Fibroblast of lung (primary cell): ENCODE measurements around the gene NEK10. TPM values are rescaled to one million over a fixed set of nuclear protein-coding genes. Genes with fewer than 3 reads are reported as not detected.
A peak's percentile ranks its signal among the peaks of the same experiment; 100 is the strongest.

Experiments
- DNase-seq, 2 donors: peaks; one replicate each; pipeline versions ENCODE4 v3.0.0 to v3.0.0-alpha.2; 2010; ENCODE audit warnings: low read depth in 2 of 2
- H2AFZ ChIP-seq: 2 replicates; pipeline ENCODE4 v1.5.1; 2012; ENCODE audit warnings: low read length, control low read depth, inconsistent platforms
- H3K27ac ChIP-seq: 2 replicates; pipeline ENCODE4 v1.5.1; 2011; ENCODE audit warnings: low read length, control low read depth; ENCODE audit not compliant: insufficient read depth
- H3K27me3 ChIP-seq: 2 replicates; pipeline ENCODE4 v1.5.1; 2011; ENCODE audit warnings: mild to moderate bottlenecking, low read length; ENCODE audit not compliant: control insufficient read depth, insufficient read depth
- H3K36me3 ChIP-seq: 2 replicates; pipeline ENCODE4 v1.5.1; 2011; ENCODE audit warnings: low read length; ENCODE audit not compliant: control insufficient read depth, insufficient read depth
- H3K4me1 ChIP-seq: 2 replicates; pipeline ENCODE4 v1.5.1; 2011; ENCODE audit warnings: low read length; ENCODE audit not compliant: control insufficient read depth, insufficient read depth; ENCODE audit errors: extremely low read depth
- H3K4me2 ChIP-seq: 2 replicates; pipeline ENCODE4 v1.5.1; 2011; ENCODE audit warnings: low read length, control low read depth; ENCODE audit not compliant: insufficient read depth; ENCODE audit errors: extremely low read depth
- H3K4me3 ChIP-seq, 4 experiments: fragments of 200-600 bp in 1 of 4; sonication (generic) in 1 of 4; replicated peaks in 1 of 4; 2 replicates each; pipeline ENCODE4 v1.5.1; 2011 to 2016; ENCODE audit warnings: low read length in 4 of 4, low read depth in 3 of 4, mild to moderate bottlenecking in 3 of 4, control low read depth in 2 of 4, inconsistent platforms in 1 of 4, mixed read lengths in 1 of 4; ENCODE audit not compliant: insufficient read depth in 1 of 4; ENCODE audit errors: control extremely low read depth in 1 of 4
- H3K79me2 ChIP-seq: 2 replicates; pipeline ENCODE4 v1.5.1; 2012; ENCODE audit warnings: mild to moderate bottlenecking, low read length, inconsistent platforms; ENCODE audit not compliant: control insufficient read depth, insufficient read depth
- H3K9ac ChIP-seq: 2 replicates; pipeline ENCODE4 v1.5.1; 2011; ENCODE audit warnings: mild to moderate bottlenecking, low read length, control low read depth; ENCODE audit not compliant: insufficient read depth
- H3K9me3 ChIP-seq: 2 replicates; pipeline ENCODE4 v1.5.1; 2012; ENCODE audit warnings: low read depth, low read length; ENCODE audit not compliant: control insufficient read depth, insufficient read depth
- H4K20me1 ChIP-seq: 2 replicates; pipeline ENCODE4 v1.5.1; 2011; ENCODE audit warnings: low read length; ENCODE audit not compliant: control insufficient read depth, insufficient read depth; ENCODE audit errors: extremely low read depth
- EZH2 ChIP-seq: IDR thresholded peaks from 2 replicates; pipeline ENCODE4 v1.5.1; 2012; ENCODE audit warnings: low read length, control low read depth, mild to moderate bottlenecking; ENCODE audit errors: missing control alignments
- polyA plus RNA-seq, 2 donors: library from polyadenylated mRNA; depleted of rRNA in 1 of 2; stranded (reverse) in 1 of 2; unstranded in 1 of 2; fragments of >200 nt; gene quantifications; 2 replicates each; pipeline ENCODE4 v1.2.1, GENCODE V29; 2011 to 2012; ENCODE audit warnings: missing spikeins in 1 of 2
- total RNA-seq: library from RNA; depleted of rRNA; stranded (reverse); fragments of >200 nt; gene quantifications from 2 replicates; pipeline ENCODE4 v1.2.1, GENCODE V29; 2014
- TF ChIP-seq, protein P1 (sequence below), 2 donors: IDR thresholded peaks in 1 of 2; conservative IDR thresholded peaks in 1 of 2; 1 replicate in 1 of 2; 2 replicates in 1 of 2; pipeline ENCODE4 v1.5.1; 2011 to 2012; ENCODE audit warnings: low read length in 2 of 2, control low read depth in 1 of 2, inconsistent platforms in 1 of 2, low read depth in 1 of 2, mild to moderate bottlenecking in 1 of 2

The NEK10 gene
- total and polyA plus RNA-seq, 2 donors (not counting 1 experiment from before 2014, with no cell fraction given): 1.4 to 23.0 TPM

DNA sequence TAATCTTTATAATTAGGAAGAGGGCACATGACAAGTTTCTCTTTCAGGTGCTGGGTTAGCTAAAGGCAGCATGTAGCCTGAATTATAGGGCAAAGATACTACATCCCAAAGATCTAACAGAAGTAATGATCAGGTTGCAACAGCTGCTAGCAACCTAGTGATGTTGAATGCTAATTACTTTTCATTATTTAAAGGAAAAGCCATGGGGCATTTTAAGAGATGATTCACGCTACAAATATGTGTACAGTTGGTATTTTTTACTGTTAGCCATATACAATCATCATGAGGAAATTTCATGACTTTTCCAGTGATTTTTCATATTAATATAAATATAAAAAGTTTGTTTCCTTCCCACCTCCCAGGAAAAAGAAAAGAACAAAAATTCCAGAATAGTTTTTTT is 43.0 kb downstream of the NEK10 start:
- no peak overlapping the region for H3K9ac ChIP-seq
- H3K79me2 ChIP-seq: no peaks in the 10 kb centered on the region
- no peaks in the 10 kb centered on the region for H3K27me3 ChIP-seq
- no peaks in the 10 kb centered on the region for H4K20me1 ChIP-seq
- H3K4me1 ChIP-seq: peaks cover 21% of the 10 kb centered on the region
- no peak overlapping the region for H2AFZ ChIP-seq
- TF ChIP-seq, protein P1, sequence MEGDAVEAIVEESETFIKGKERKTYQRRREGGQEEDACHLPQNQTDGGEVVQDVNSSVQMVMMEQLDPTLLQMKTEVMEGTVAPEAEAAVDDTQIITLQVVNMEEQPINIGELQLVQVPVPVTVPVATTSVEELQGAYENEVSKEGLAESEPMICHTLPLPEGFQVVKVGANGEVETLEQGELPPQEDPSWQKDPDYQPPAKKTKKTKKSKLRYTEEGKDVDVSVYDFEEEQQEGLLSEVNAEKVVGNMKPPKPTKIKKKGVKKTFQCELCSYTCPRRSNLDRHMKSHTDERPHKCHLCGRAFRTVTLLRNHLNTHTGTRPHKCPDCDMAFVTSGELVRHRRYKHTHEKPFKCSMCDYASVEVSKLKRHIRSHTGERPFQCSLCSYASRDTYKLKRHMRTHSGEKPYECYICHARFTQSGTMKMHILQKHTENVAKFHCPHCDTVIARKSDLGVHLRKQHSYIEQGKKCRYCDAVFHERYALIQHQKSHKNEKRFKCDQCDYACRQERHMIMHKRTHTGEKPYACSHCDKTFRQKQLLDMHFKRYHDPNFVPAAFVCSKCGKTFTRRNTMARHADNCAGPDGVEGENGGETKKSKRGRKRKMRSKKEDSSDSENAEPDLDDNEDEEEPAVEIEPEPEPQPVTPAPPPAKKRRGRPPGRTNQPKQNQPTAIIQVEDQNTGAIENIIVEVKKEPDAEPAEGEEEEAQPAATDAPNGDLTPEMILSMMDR (conservative IDR thresholded peaks at IDR 0.05 in 1 of 2, IDR thresholded peaks at IDR 0.05 in 1 of 2; ENCODE audit: low read depth in 1 of 2, low read length in 2 of 2): no peak
- no peak for TF ChIP-seq EZH2
- H3K36me3 ChIP-seq: no peaks in the 10 kb centered on the region
- H3K4me2 ChIP-seq: peak overlapping the region; percentile 52
- peak overlapping the region in 1 of 4 experiments; percentile 5 for H3K4me3 ChIP-seq
- peak overlapping the region; percentile 84 for H3K27ac ChIP-seq
- peak in 1 of 2 donors; percentile 46 for DNase-seq
- no peaks in the 10 kb centered on the region for H3K9me3 ChIP-seq

DNA sequence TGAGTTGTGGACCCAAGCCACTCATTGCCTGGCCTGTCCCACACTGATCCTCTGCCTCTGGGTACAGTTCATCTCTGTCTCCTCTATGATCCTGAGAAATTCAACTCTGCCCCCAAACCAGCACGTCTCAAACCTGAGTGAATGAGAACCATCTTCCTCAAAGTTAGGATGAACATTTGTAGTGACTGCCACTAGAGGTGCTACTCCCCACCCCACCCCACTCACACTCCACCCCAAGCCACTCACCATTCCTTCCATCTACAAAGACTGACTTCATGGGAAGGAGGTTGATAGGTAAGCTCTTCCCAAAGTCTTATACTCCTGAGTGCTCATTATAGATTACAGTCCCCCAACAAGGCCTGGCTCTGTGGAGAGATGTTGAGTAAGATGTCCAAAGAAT is 43.8 kb downstream of the NEK10 start:
- TF ChIP-seq, protein P1 (conservative IDR thresholded peaks at IDR 0.05 in 1 of 2, IDR thresholded peaks at IDR 0.05 in 1 of 2; ENCODE audit: low read depth in 1 of 2, low read length in 2 of 2): no peak
- TF ChIP-seq EZH2: no peak
- peak overlapping the region; percentile 84 for H3K27ac ChIP-seq
- no peaks in the 10 kb centered on the region for H3K79me2 ChIP-seq
- H2AFZ ChIP-seq: no peak overlapping the region
- H3K4me2 ChIP-seq: peak overlapping the region; percentile 52
- no peak overlapping the region for H3K4me3 ChIP-seq
- no peak for DNase-seq
- H3K9ac ChIP-seq: no peak overlapping the region
- no peaks in the 10 kb centered on the region for H4K20me1 ChIP-seq
- no peaks in the 10 kb centered on the region for H3K36me3 ChIP-seq
- no peaks in the 10 kb centered on the region for H3K9me3 ChIP-seq
- H3K4me1 ChIP-seq: peaks cover 21% of the 10 kb centered on the region
- H3K27me3 ChIP-seq: no peaks in the 10 kb centered on the region

DNA sequence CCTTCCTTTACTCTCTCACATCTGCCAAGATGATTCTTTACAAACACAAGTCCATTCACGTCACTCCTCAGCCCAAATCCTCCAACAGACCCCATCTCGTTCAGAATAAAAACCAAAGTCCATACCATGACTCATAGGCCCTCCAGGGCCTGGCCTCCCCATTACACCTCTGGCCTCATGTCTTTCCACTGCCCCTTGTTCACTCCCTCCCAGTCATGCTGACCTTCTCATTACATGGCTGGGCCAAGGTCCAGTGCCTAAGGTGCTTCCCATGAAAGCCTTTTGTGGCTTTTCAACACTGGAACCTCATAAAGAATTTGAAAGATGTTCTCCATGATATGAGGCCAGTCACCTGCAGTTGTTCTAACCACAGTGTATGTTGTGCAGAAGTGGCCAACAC is 44.5 kb downstream of the NEK10 start:
- Histone ChIP-seq H3K36me3 (no peaks in the 10 kb centered on the region), H3K9me3 (no peaks in the 10 kb centered on the region), H3K79me2 (no peaks in the 10 kb centered on the region), H2AFZ (no peak overlapping the region), H3K4me1 (peaks cover 21% of the 10 kb centered on the region), H4K20me1 (no peaks in the 10 kb centered on the region), H3K27ac (no peak overlapping the region), H3K4me2 (no peak overlapping the region), H3K9ac (no peak overlapping the region), H3K27me3 (no peaks in the 10 kb centered on the region), H3K4me3 (no peak overlapping the region)
- DNase-seq: peak; percentile 5 to 15
- TF ChIP-seq, protein P1 (conservative IDR thresholded peaks at IDR 0.05 in 1 of 2, IDR thresholded peaks at IDR 0.05 in 1 of 2; ENCODE audit: low read depth in 1 of 2, low read length in 2 of 2): no peak
- no peak for TF ChIP-seq EZH2
